Type B pancreatic cell (in vitro differentiated cells): ENCODE data around the gene BRMS1L. TPM values are rescaled to one million over a fixed set of nuclear protein-coding genes. Genes with fewer than 3 reads are reported as not detected.

ENCODE experiments used
- DNase-seq: peaks from one replicate; pipeline ENCODE4 v3.0.0; 2021; ENCODE audit warnings: mixed read lengths; ENCODE audit not compliant: unreplicated experiment; ENCODE audit errors: extremely low spot score
- H3K27ac Mint-ChIP-seq: 2 replicates; pipeline ENCODE4 v1.8.0; 2021; ENCODE audit warnings: mild to moderate bottlenecking, mixed read lengths
- H3K27me3 Mint-ChIP-seq: 2 replicates; pipeline ENCODE4 v1.8.0; 2021; ENCODE audit warnings: mixed read lengths
- H3K36me3 Mint-ChIP-seq: 2 replicates; pipeline ENCODE4 v1.8.0; 2021; ENCODE audit warnings: mixed read lengths
- H3K4me1 Mint-ChIP-seq: one replicate; pipeline ENCODE4 v1.8.0; 2021; ENCODE audit warnings: mixed read lengths; ENCODE audit not compliant: unreplicated experiment
- H3K4me3 Mint-ChIP-seq: 2 replicates; pipeline ENCODE4 v1.8.0; 2021; ENCODE audit warnings: mild to moderate bottlenecking, mixed read lengths
- H3K9me3 Mint-ChIP-seq: 2 replicates; pipeline ENCODE4 v1.8.0; 2021; ENCODE audit warnings: mixed read lengths
- CTCF ChIP-seq: fragments of 200-600 bp; sonication (generic); conservative IDR thresholded peaks from 2 replicates; pipeline ENCODE4 v1.5.0; 2021; ENCODE audit warnings: antibody characterized with exemption, mild to moderate bottlenecking
- total RNA-seq: library from RNA; stranded (reverse); gene quantifications from 2 replicates; pipeline ENCODE4 v1.2.1, GENCODE V29; 2021; ENCODE audit warnings: low replicate concordance

BRMS1L gene
- total RNA-seq, 1 donor from 2014 or later: 14.6 TPM

- no peak overlapping the region for H3K4me3 Mint-ChIP-seq
- peaks cover 6% of the 10 kb centered on the region for H3K9me3 Mint-ChIP-seq
- H3K27ac Mint-ChIP-seq: no peak overlapping the region
- H3K4me1 Mint-ChIP-seq: no peaks in the 10 kb centered on the region
- H3K27me3 Mint-ChIP-seq: no peaks in the 10 kb centered on the region
- no peak for DNase-seq
- H3K36me3 Mint-ChIP-seq: peaks cover 66% of the 10 kb centered on the region
- no peak for TF ChIP-seq CTCF
Measured at GRCh38 chr14:35844494-35844893, 18.4 kb downstream of the BRMS1L start.

DNA sequence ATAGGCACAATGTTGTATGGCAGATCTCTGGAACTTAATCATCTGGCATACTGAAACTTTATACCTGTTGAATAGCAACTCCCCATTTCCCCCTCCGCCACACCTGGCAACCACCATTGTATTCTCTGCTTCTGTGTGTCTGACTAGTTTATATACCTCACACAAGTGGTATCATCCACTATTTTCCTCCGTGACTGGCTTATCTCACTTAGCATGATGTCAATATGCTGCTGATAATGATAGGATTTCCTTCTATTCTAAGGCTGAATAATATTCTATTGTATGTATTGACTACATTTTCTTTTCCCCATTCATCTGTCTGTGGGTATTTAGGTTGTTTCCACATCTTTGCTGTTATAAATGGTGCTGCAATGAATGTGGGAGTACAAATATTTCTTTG is 21.5 kb downstream of the BRMS1L start:
- no peak for DNase-seq

GRCh38 chr14:35849122-35849521 is 23.0 kb downstream of the BRMS1L start:
- no peaks in the 10 kb centered on the region for H3K4me1 Mint-ChIP-seq
- peaks cover 6% of the 10 kb centered on the region for H3K9me3 Mint-ChIP-seq
- peaks cover 47% of the 10 kb centered on the region for H3K36me3 Mint-ChIP-seq
- TF ChIP-seq CTCF: no peak
- H3K4me3 Mint-ChIP-seq: no peak overlapping the region
- no peak overlapping the region for H3K27ac Mint-ChIP-seq
- no peak for DNase-seq
- no peaks in the 10 kb centered on the region for H3K27me3 Mint-ChIP-seq

More for the DNA sequence above, 21.5 kb downstream of the BRMS1L start:
- Mint-ChIP-seq H3K27ac (no peak overlapping the region), H3K27me3 (no peaks in the 10 kb centered on the region), H3K9me3 (peaks cover 10% of the 10 kb centered on the region), H3K4me1 (no peaks in the 10 kb centered on the region), H3K4me3 (no peak overlapping the region), H3K36me3 (peaks cover 57% of the 10 kb centered on the region)
- TF ChIP-seq CTCF: no peak

DNA sequence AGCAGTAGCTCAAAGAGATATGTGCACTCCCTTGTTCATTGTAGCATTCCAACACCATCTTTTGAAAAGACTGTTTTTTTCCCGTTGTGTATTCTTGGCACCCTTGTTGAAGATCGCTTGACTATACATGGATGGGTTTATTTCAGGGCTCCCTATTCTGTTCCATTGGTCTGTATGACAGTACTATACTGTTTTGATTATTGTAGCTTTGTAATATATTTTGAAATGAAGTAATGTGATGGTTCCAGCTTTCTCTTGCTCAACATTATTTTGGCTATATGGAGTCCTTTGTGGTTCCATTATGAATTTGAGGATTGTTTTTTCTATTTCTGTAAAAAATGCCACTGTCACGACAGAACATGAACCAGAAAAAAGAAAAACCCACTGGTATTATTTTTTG is 25.7 kb downstream of the BRMS1L start:
- Mint-ChIP-seq H3K4me3 (no peak overlapping the region), H3K9me3 (peaks cover 6% of the 10 kb centered on the region), H3K27me3 (no peaks in the 10 kb centered on the region), H3K27ac (no peak overlapping the region), H3K36me3 (peaks cover 47% of the 10 kb centered on the region), H3K4me1 (no peaks in the 10 kb centered on the region)
- TF ChIP-seq CTCF: no peak
- DNase-seq: no peak

DNA sequence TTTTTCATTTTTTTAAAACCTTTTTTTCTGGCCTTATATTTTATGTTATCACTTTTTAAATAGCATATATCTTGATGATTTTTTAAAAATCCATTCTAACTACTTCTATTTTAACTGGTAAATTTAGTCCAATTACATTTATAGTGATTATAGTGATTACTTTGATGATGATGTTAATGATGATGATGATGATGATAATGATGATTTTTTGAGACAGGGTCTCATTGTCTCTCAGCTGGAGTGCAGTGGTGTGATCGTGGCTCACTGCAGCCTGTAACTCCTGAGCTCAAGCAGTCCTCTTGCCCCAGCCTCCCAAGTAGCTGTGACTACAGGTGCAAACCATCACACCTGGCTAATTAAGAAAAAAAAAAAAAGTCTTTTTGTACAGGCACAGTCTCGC is 27.1 kb downstream of the BRMS1L start:
- H3K36me3 Mint-ChIP-seq: peaks cover 48% of the 10 kb centered on the region
- peaks cover 6% of the 10 kb centered on the region for H3K9me3 Mint-ChIP-seq
- no peaks in the 10 kb centered on the region for H3K4me1 Mint-ChIP-seq
- no peak for TF ChIP-seq CTCF
- no peaks in the 10 kb centered on the region for H3K27me3 Mint-ChIP-seq
- no peak overlapping the region for H3K4me3 Mint-ChIP-seq
- no peak for DNase-seq
- H3K27ac Mint-ChIP-seq: no peak overlapping the region

- no peak for DNase-seq
- no peak overlapping the region for H3K4me3 Mint-ChIP-seq
- no peak overlapping the region for H3K27ac Mint-ChIP-seq
- H3K27me3 Mint-ChIP-seq: no peaks in the 10 kb centered on the region
- no peaks in the 10 kb centered on the region for H3K4me1 Mint-ChIP-seq
- H3K9me3 Mint-ChIP-seq: peaks cover 6% of the 10 kb centered on the region
- no peak for TF ChIP-seq CTCF
- peaks cover 44% of the 10 kb centered on the region for H3K36me3 Mint-ChIP-seq
Measured at GRCh38 chr14:35854696-35855270, 28.6 kb downstream of the BRMS1L start.
